SU-DHL-6 (cell line): ENCODE measurements around the gene SCD5.

Experiments used
- EZH2phosphoT487 ChIP-seq: fragments of 200-600 bp; sonication (generic), shearing (Covaris generic); conservative IDR thresholded peaks from 2 replicates; pipeline ENCODE4 v1.6.1; 2018; ENCODE audit warnings: mild to moderate bottlenecking, antibody characterized with exemption, low read length, moderate library complexity, mixed read lengths
- TF ChIP-seq, protein P1 (sequence below): fragments of 200-600 bp; sonication (generic); IDR thresholded peaks from one replicate; pipeline ENCODE4 v1.5.1; 2017; ENCODE audit warnings: antibody characterized with exemption, mild to moderate bottlenecking, low read length, moderate library complexity; ENCODE audit not compliant: insufficient read depth, poor library complexity, severe bottlenecking

DNA sequence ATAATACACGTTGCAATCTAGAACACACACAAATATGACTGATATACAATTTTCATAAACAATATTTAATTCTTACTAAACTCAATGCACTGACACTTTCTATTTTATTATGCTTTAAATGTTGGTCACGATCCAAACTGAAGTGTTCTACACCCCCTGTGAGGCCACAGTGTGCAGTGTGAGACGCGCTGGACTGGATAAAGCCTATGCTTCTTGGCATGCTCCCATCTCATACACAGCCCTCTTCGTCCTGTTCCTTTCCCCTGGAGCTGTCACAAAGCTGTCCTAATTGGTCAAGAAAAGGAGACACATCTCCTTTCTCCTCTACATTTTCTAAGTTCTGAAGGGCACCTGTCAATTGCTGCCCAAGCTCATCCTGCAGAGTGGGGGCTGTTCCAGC is 72.0 kb downstream of the SCD5 start:
- TF ChIP-seq, protein P1, sequence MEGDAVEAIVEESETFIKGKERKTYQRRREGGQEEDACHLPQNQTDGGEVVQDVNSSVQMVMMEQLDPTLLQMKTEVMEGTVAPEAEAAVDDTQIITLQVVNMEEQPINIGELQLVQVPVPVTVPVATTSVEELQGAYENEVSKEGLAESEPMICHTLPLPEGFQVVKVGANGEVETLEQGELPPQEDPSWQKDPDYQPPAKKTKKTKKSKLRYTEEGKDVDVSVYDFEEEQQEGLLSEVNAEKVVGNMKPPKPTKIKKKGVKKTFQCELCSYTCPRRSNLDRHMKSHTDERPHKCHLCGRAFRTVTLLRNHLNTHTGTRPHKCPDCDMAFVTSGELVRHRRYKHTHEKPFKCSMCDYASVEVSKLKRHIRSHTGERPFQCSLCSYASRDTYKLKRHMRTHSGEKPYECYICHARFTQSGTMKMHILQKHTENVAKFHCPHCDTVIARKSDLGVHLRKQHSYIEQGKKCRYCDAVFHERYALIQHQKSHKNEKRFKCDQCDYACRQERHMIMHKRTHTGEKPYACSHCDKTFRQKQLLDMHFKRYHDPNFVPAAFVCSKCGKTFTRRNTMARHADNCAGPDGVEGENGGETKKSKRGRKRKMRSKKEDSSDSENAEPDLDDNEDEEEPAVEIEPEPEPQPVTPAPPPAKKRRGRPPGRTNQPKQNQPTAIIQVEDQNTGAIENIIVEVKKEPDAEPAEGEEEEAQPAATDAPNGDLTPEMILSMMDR = no peak
- no peak for TF ChIP-seq EZH2phosphoT487
